ENCODE data around the gene ZDHHC14. TPM values are rescaled to one million over a fixed set of nuclear protein-coding genes. Genes with fewer than 3 reads are reported as not detected.

The ZDHHC14 gene
- total RNA-seq, 1 experiment from 2014 or later = 4.9 TPM

DNA sequence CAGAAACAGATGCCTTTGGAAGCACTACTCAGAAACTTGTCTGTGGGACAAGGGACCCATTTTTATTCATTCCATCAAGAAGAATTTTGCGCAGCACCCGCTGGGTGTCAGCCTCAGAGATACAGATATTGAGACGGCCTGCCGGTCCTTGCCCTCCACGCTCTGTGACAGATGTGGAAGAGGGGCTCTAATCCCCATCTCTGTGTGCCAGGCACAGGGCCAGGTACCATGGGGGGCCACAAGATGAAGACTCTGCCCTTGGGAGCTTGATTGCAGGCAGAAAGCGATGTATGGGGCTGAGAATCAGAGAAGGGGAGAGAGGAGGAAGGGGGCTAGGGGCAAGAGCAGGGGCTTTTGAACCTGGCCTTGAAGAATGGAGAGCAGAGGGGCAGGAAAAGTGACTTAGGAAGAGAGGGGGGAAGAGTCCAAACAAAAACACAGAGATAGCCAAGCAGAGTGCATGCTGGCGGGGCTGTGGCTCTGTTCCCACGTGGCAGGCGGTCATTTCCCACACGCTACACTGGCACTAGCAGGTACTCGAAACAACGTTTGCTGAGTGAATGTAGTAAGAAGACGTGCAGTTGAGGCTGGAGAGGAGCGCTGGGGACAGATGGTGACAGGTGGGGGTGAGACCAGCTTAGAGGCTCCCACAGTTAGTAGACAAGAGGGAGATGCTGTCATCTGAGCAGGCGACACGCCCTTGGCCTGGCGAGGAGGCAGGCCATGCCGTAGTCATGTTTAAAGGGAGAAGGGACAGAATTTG lies 271.8 kb downstream of the ZDHHC14 start:
- no peak overlapping the region for H3K9ac ChIP-seq (ENCODE audit: low read length)
- no peaks in the 10 kb centered on the region for H3K36me3 ChIP-seq (ENCODE audit: low read depth, low read length)
- TF ChIP-seq EZH2 (IDR thresholded peaks at IDR 0.05; ENCODE audit: low read length, unreplicated experiment) (no peak), CTCF (conservative IDR thresholded peaks at IDR 0.05; ENCODE audit: low read depth, low read length) (no peak), EZH2phosphoT487 (IDR thresholded peaks at IDR 0.05; ENCODE audit: borderline replicate concordance, low read length) (no peak)
- no peaks in the 10 kb centered on the region for H3K9me2 ChIP-seq (replicated peaks; ENCODE audit: low read length)
- no peaks in the 10 kb centered on the region for H3K4me1 ChIP-seq (ENCODE audit: insufficient read depth, low read length)
- no peak for ATAC-seq
- no peaks in the 10 kb centered on the region for H4K20me1 ChIP-seq (ENCODE audit: low read length)
- no peaks in the 10 kb centered on the region for H3F3A ChIP-seq (ENCODE audit: low read length, unreplicated experiment)
- ChIA-PET CTCF (no interaction called here), POLR2A (ENCODE audit: unreplicated experiment) (no interaction called here)
- no peak overlapping the region for H2AFZ ChIP-seq (ENCODE audit: low read length)
- no TSS peak for BruUV-seq (replicated peaks)
- no peaks in the 10 kb centered on the region for H3K9me3 ChIP-seq (ENCODE audit: low read length)
- H3K4me2 ChIP-seq (ENCODE audit: low read length) = no peak overlapping the region
- no peak overlapping the region for H3K27ac ChIP-seq (ENCODE audit: low read length)
- no peaks in the 10 kb centered on the region for H3K79me2 ChIP-seq (ENCODE audit: low read length)
- intact Hi-C loops (cut with micrococcal nuclease) = no loop called here
- no peaks in the 10 kb centered on the region for H3K27me3 ChIP-seq (ENCODE audit: low read length)
- no peak overlapping the region for H3K4me3 ChIP-seq (ENCODE audit: low read length)
- no peak for DNase-seq

DNA sequence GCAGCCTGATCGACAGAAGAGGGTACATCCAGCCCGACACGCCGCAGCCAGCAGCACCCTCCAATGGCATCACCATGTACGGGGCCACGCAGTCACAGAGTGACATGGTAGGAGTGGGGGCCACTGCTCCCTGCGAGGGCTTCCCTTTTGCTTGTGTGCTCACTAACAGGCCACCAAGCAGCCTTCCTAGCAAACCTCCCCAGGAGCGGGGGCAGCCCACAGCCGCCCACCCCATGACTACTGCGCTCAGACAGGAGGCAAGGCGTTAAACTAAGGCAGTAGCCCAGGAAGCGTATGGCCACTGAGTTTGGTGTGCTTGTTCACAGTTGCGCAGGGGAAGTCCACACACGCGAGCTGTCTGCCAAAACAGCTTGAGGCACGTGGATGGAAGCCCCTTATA lies 272.5 kb downstream of the ZDHHC14 start:
- ATAC-seq = no peak
- no TSS peak for BruUV-seq (replicated peaks)
- Histone ChIP-seq H3K9me2 (replicated peaks; ENCODE audit: low read length) (no peaks in the 10 kb centered on the region), H3K79me2 (ENCODE audit: low read length) (no peaks in the 10 kb centered on the region), H3K36me3 (ENCODE audit: low read depth, low read length) (no peaks in the 10 kb centered on the region), H2AFZ (ENCODE audit: low read length) (no peak overlapping the region), H3K4me1 (ENCODE audit: insufficient read depth, low read length) (no peaks in the 10 kb centered on the region), H3K27ac (ENCODE audit: low read length) (no peak overlapping the region), H3K9ac (ENCODE audit: low read length) (no peak overlapping the region), H3K4me3 (ENCODE audit: low read length) (no peak overlapping the region), H4K20me1 (ENCODE audit: low read length) (no peaks in the 10 kb centered on the region), H3K4me2 (ENCODE audit: low read length) (no peak overlapping the region), H3F3A (ENCODE audit: low read length, unreplicated experiment) (no peaks in the 10 kb centered on the region), H3K27me3 (ENCODE audit: low read length) (no peaks in the 10 kb centered on the region), H3K9me3 (ENCODE audit: low read length) (no peaks in the 10 kb centered on the region)
- ChIA-PET POLR2A (ENCODE audit: unreplicated experiment) (no interaction called here), CTCF (no interaction called here)
- TF ChIP-seq EZH2 (IDR thresholded peaks at IDR 0.05; ENCODE audit: low read length, unreplicated experiment) (no peak), EZH2phosphoT487 (IDR thresholded peaks at IDR 0.05; ENCODE audit: borderline replicate concordance, low read length) (no peak), CTCF (conservative IDR thresholded peaks at IDR 0.05; ENCODE audit: low read depth, low read length) (no peak)
- no peak for DNase-seq
- intact Hi-C loops (cut with micrococcal nuclease) = no loop called here

DNA sequence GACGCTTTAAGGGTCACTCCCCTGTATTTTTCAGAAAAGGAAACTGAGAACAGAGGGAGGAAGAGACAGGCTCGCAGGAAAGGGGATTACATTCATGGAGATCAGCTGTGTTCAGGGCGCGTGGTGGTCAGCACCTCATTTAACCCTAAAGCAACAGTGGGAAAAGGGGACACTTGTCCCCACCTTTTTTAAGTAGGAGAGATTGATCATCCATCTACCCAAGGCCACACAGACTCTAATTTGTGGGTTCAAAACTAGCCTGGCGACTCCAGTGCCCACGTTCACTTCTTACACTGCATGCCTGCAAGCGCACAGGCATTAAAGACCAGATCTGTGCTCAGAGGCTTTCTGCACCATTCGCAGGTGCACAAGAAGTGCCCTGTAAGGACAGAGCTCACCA lies 274.1 kb downstream of the ZDHHC14 start:
- CTCF ChIA-PET = interaction anchor here (0.6 kb wide), 1 partner anchor 340 kb away, joined by 3 read pairs; no protein-coding TSS in a partner anchor
- Histone ChIP-seq H3K9ac (ENCODE audit: low read length) (no peak overlapping the region), H3K9me3 (ENCODE audit: low read length) (no peaks in the 10 kb centered on the region), H2AFZ (ENCODE audit: low read length) (no peak overlapping the region), H3K4me3 (ENCODE audit: low read length) (no peak overlapping the region), H3K27ac (ENCODE audit: low read length) (no peak overlapping the region), H3K4me2 (ENCODE audit: low read length) (no peak overlapping the region), H4K20me1 (ENCODE audit: low read length) (no peaks in the 10 kb centered on the region), H3K9me2 (replicated peaks; ENCODE audit: low read length) (no peaks in the 10 kb centered on the region), H3K27me3 (ENCODE audit: low read length) (no peaks in the 10 kb centered on the region), H3K79me2 (ENCODE audit: low read length) (no peaks in the 10 kb centered on the region), H3K36me3 (ENCODE audit: low read depth, low read length) (no peaks in the 10 kb centered on the region), H3K4me1 (ENCODE audit: insufficient read depth, low read length) (no peaks in the 10 kb centered on the region), H3F3A (ENCODE audit: low read length, unreplicated experiment) (no peaks in the 10 kb centered on the region)
- ATAC-seq (no peak), DNase-seq (no peak)
- POLR2A ChIA-PET (ENCODE audit: unreplicated experiment) = no interaction called here
- BruUV-seq (replicated peaks) = no TSS peak
- no peak for TF ChIP-seq CTCF (conservative IDR thresholded peaks at IDR 0.05; ENCODE audit: low read depth, low read length)
- TF ChIP-seq EZH2phosphoT487 (IDR thresholded peaks at IDR 0.05; ENCODE audit: borderline replicate concordance, low read length) = no peak
- TF ChIP-seq EZH2 (IDR thresholded peaks at IDR 0.05; ENCODE audit: low read length, unreplicated experiment) = no peak
- intact Hi-C loops (cut with micrococcal nuclease) = no loop called here

Data from PC-3 (cell line).